GM03348 (cell line): ENCODE results near the gene HMCES.
A peak's percentile ranks its signal among the peaks of the same experiment; 100 is the strongest.

Experiments
- DNase-seq: peaks from one replicate; pipeline ENCODE4 v3.0.0; 2012; ENCODE audit warnings: low spot score

The HMCES gene

GRCh38 chr3:129278439-129278965 lies at the start of gene HMCES:
TSS of gene HMCES (plus strand) at chr3:129278870. CDS start at chr3:129279733, 863 bp downstream.
- DNase-seq, result peak; percentile 98

- peak; percentile 55 for DNase-seq
These were observed 49.6 kb upstream of the HMCES start for GRCh38 chr3:129228891-129229585.

- DNase-seq, result peak; percentile 57
These were observed 48.2 kb upstream of the HMCES start for GRCh38 chr3:129230311-129231019.

GRCh38 chr3:129231331-129232119 lies 47.1 kb upstream of the HMCES start:
- DNase-seq, result no peak

DNA sequence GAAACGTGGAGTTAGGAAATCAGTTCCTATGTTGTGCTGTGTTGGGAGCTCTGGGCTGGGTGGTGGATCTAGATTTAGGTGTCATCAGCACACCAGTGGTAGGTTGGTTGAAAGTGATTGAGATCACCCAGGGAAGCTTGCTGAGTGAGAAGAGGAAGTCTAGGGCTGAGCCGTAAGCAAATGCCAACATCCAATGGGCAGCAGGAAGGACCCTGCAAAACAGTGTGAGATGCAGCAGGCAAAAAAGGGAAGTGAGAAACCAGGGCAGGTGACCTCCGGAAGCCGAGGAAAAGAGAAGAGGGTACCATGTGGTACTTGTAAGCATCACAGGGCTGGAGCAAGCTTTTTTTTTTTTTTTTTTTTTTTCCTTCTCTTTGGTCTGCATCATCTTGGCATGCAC lies 45.1 kb upstream of the HMCES start:
- no peak for DNase-seq

- no peak for DNase-seq
These were observed 44.2 kb upstream of the HMCES start for GRCh38 chr3:129234441-129234840.

DNA sequence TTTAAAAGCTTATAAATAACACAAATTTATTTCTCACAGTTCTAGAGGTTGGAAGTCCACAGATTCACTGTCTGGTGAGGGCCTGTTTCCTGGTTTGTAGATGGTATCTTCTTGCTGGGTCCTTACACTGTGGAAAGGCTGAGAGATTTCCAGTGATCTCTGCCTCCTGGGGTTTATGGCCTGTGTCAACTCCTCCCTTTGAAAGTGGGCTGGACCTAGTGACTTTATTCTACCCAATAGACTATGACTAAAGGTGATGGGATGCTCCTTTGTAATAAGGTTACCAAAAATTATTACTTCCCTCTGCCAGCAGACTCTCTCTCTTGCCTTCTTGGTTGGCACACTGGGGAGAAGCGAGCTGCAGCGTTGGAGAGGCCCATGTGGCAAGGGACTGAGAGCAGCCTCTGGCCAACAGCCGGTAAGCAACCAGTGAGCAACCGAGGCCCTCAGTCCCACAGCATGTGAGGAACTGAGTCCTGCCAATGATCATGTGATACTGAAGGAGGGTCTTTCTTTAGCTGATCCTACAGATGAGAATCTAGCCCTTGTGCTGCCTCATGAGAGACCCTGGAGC lies 43.2 kb upstream of the HMCES start:
- no peak for DNase-seq

- no peak for DNase-seq
These were observed 39.5 kb upstream of the HMCES start for GRCh38 chr3:129238945-129239705.

DNA sequence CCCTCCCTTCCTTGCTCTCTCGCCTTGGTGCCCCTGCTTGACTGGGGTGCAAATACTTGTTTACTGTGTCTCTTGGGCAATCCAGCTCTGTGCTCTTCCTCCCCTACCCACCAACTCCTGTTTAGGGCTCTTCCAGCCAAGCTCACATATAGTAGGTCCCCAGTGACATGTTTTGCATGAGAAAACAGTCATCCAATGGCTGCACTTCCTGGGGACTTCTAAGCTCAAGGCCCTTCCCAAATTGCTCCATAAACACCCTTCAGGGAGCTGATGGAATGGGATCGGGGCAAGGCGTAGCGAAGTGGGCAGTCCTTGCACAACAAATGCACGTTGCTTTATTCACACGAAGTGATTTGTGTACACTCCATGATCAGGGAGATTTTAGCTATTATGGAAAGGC lies 38.7 kb upstream of the HMCES start:
- no peak for DNase-seq

DNA sequence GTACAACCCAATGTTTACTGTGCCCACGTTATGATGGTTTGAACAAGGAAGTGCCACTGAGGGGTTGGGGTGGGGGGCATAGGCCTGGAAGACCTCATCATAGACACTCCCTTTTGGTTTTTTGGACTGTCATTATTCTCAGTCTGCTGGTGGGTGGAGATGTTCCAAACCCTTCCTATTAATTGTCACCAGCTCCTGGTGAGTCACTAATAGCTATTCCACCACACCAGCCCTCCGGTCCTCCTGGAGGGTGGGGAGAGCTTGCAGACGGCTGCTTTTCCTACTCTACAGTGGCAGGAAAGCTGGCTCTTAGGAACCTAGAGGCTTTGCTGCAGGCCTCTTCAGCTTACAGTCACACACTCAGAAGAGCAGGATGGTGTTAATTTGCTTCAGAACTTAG lies 38.2 kb upstream of the HMCES start:
- no peak for DNase-seq

DNA sequence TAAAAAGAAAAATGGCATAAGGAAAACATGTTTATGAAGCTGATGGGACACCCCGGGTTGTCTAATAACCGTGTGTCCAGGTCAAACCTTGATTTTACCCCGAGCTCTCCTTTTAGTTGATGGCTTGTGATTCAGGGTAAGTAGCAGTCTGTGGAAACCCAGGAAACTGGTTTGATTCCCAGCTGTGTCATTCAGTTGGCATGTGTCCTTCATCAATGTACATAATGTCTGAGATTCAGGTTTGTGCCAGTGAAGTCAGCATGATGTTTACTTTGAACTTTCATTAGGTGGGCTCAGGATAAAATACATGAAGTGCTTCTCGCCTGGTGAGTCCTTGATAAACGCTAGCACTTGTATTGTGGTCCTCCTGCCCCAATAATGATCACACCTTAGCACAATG lies 33.5 kb upstream of the HMCES start:
- DNase-seq, result no peak

GRCh38 chr3:129245641-129246306 lies 32.9 kb upstream of the HMCES start:
- peak; percentile 91 for DNase-seq

- no peak for DNase-seq
These were observed 32.0 kb upstream of the HMCES start for GRCh38 chr3:129246636-129247035.

DNA sequence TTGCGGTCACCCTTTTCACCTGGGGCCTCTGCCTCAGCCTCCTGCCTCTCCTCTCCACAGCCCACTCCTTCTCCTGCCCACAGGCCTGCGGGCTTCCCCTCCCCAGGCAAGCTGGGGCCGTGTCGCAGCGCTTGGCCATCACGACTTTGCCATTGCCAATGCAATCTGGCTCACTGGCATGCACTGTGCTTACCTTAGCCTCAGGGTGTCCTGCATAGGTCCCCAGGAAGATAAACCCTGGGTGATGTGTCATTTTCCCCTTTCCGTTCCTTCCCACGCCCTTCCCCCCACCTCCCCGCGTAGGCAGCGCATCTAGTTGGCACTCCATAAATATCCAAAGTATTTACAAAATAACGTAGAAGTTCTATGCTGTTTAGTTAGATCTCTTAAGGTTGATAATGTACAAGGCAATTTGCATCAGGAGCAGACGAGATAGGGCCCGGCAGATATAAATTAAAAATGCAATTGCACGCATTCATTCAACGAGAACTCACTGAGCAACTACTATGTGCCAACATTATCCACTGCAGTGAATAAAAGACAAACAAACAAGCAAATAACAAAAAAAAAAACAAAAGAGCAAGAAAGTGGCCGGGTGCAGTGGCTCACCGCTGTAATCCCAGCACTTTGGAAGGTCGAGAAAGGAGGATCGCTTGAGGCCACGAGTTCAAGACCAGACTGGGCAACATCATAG lies 30.2 kb upstream of the HMCES start:
- no peak for DNase-seq

GRCh38 chr3:129249284-129250065 lies 29.2 kb upstream of the HMCES start, which contains the start of gene COPG1:
TSS of gene COPG1 (plus strand) at chr3:129249606. CDS start at chr3:129249710, 104 bp downstream.
- peak; percentile 98 for DNase-seq

- no peak for DNase-seq
These were observed 25.9 kb upstream of the HMCES start for GRCh38 chr3:129252748-129253147.

- DNase-seq, result no peak
These were observed 24.0 kb upstream of the HMCES start for GRCh38 chr3:129254536-129255230.

DNA sequence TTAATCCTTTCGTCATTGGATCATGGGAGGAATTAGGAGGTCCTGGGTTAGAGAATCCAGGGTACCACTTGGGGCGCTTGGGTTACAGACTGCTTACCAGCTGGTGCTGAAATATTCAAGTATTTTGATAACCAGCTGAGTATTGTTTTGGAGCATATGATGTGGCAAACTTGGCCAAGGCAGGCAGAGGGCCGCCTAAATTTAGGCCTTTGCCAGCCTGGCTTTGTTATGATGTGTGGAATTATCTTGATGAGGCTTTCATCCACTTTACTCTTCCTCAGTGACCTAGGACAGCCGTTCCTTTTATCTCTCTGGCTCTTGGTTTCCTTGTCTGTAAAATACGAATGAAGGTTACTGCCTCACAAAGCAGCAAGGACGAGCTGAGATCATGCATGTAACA lies 22.4 kb upstream of the HMCES start:
- DNase-seq, result no peak

GRCh38 chr3:129257609-129258008 lies 21.1 kb upstream of the HMCES start:
- DNase-seq, result no peak
